Thoracic aorta (tissue), 2 donors: ENCODE results near the gene BCAS3. TPM values are rescaled to one million over a fixed set of nuclear protein-coding genes. Genes with fewer than 3 reads are reported as not detected.

Experiments
- ATAC-seq: fragments of 150-250 bp; one replicate; pipeline ENCODE4 v1.8.0; 2017; ENCODE audit warnings: low read depth; ENCODE audit not compliant: insufficient number of reproducible peaks, low FRiP score
- DNase-seq: peaks from one replicate; pipeline ENCODE4 v3.0.0-alpha.2; 2020; ENCODE audit warnings: low spot score
- H3K27ac ChIP-seq, 2 donors: fragments of 200-600 bp; sonication (generic); 1 replicate in 1 of 2; 2 replicates in 1 of 2; pipeline ENCODE4 v1.5.1; 2016; ENCODE audit warnings: mild to moderate bottlenecking in 2 of 2, moderate library complexity in 2 of 2
- H3K27me3 ChIP-seq: fragments of 200-600 bp; sonication (generic); replicated peaks from 2 replicates; pipeline ENCODE4 v1.6.0; 2016; ENCODE audit warnings: mild to moderate bottlenecking; ENCODE audit not compliant: insufficient read depth
- H3K36me3 ChIP-seq: fragments of 200-600 bp; sonication (generic); one replicate; pipeline ENCODE4 v1.5.1; 2016
- H3K4me1 ChIP-seq, 2 donors: fragments of 200-600 bp; sonication (generic); 1 replicate in 1 of 2; 2 replicates in 1 of 2; pipeline versions ENCODE4 v1.5.1 to v1.6.0; 2016; ENCODE audit warnings: low read depth in 2 of 2, mild to moderate bottlenecking in 1 of 2; ENCODE audit not compliant: control insufficient read depth in 1 of 2
- H3K4me3 ChIP-seq: fragments of 200-600 bp; sonication (generic); 2 replicates; pipeline ENCODE4 v1.5.1; 2016; ENCODE audit warnings: mild to moderate bottlenecking
- H3K9me3 ChIP-seq: fragments of 200-600 bp; sonication (generic); 2 replicates; pipeline ENCODE4 v1.5.1; 2016
- CTCF ChIP-seq: fragments of 200-600 bp; sonication (generic); IDR thresholded peaks from one replicate; pipeline ENCODE4 v1.5.1; 2019; ENCODE audit warnings: antibody characterized with exemption
- total RNA-seq, 2 donors: library from RNA; depleted of rRNA; stranded (reverse); fragments of >200 nt; gene quantifications; one replicate each; pipeline versions ENCODE4 v1.1.0 to v1.2.3, GENCODE V29; 2016

Gene BCAS3
- total RNA-seq, 2 donors from 2014 or later: 35.1 to 69.3 TPM

GRCh38 chr17:61322325-61323002, 644.8 kb downstream of the BCAS3 start:
- H3K4me1 ChIP-seq: peaks cover 10 to 35% of the 10 kb centered on the region in 2 donors
- DNase-seq: no peak
- TF ChIP-seq CTCF: no peak

GRCh38 chr17:61323003-61323908, 645.6 kb downstream of the BCAS3 start:
- Histone ChIP-seq H3K27me3 (no peaks in the 10 kb centered on the region), H3K36me3 (no peaks in the 10 kb centered on the region), H3K9me3 (no peaks in the 10 kb centered on the region), H3K27ac (peak overlapping the region; percentile 63 to 69), H3K4me3 (peak overlapping the region; percentile 30), H3K4me1 (peaks cover 10 to 35% of the 10 kb centered on the region in 2 donors)
- DNase-seq (no peak), ATAC-seq (no peak)
- TF ChIP-seq CTCF: no peak

More at GRCh38 chr17:61322325-61323002, 644.8 kb downstream of the BCAS3 start:
- Histone ChIP-seq H3K36me3 (no peaks in the 10 kb centered on the region), H3K4me3 (peak overlapping the region; percentile 30), H3K27me3 (no peaks in the 10 kb centered on the region), H3K9me3 (no peaks in the 10 kb centered on the region), H3K27ac (peak overlapping the region; percentile 63 to 69)
- ATAC-seq: no peak

GRCh38 chr17:61323909-61324868, 646.5 kb downstream of the BCAS3 start:
- no peaks in the 10 kb centered on the region for H3K36me3 ChIP-seq
- no peak overlapping the region for H3K4me3 ChIP-seq
- H3K27ac ChIP-seq: peak overlapping the region; percentile 63 to 69
- ATAC-seq (no peak), DNase-seq (no peak)
- no peaks in the 10 kb centered on the region for H3K9me3 ChIP-seq
- H3K27me3 ChIP-seq: no peaks in the 10 kb centered on the region
- TF ChIP-seq CTCF: no peak
- peaks cover 10 to 35% of the 10 kb centered on the region in 2 donors for H3K4me1 ChIP-seq

GRCh38 chr17:61324950-61325349, 647.3 kb downstream of the BCAS3 start:
- TF ChIP-seq CTCF: no peak
- ATAC-seq (no peak), DNase-seq (no peak)
- Histone ChIP-seq H3K36me3 (no peaks in the 10 kb centered on the region), H3K4me3 (no peak overlapping the region), H3K27ac (no peak overlapping the region), H3K9me3 (no peaks in the 10 kb centered on the region), H3K27me3 (no peaks in the 10 kb centered on the region), H3K4me1 (peaks cover 10 to 35% of the 10 kb centered on the region in 2 donors)
